ENCODE results near the gene PRR16.
"Not testable (repeated sequence)": the region's sequence is repeated elsewhere in the genome, so short reads cannot be mapped to it uniquely, and the experiment has no call there.

Gene PRR16

GRCh38 chr5:120457839-120458507 is 6.1 kb upstream of the PRR16 start:
- in situ Hi-C loops (cut with HindIII; ENCODE audit: low pct_ligation_motif_present, low pct_unique_long_range_greater_than_20kb, low sequenced_read_pairs): no loop called here

GRCh38 chr5:120458508-120458847 is 5.6 kb upstream of the PRR16 start:
- in situ Hi-C loops (cut with HindIII; ENCODE audit: low pct_ligation_motif_present, low pct_unique_long_range_greater_than_20kb, low sequenced_read_pairs); DNase-seq: not testable (repeated sequence)

More at GRCh38 chr5:120457839-120458507, 6.1 kb upstream of the PRR16 start:
- peak; percentile 76 for DNase-seq

GRCh38 chr5:120461251-120461650 is 2.8 kb upstream of the PRR16 start:
- in situ Hi-C loops (cut with HindIII; ENCODE audit: low pct_ligation_motif_present, low pct_unique_long_range_greater_than_20kb, low sequenced_read_pairs): no loop called here
- DNase-seq: no peak

- in situ Hi-C loops (cut with HindIII; ENCODE audit: low pct_ligation_motif_present, low pct_unique_long_range_greater_than_20kb, low sequenced_read_pairs): no loop called here
- no peak for DNase-seq
These were observed 957 bp upstream of the PRR16 start for GRCh38 chr5:120463006-120463680.

GRCh38 chr5:120464627-120465435 is 731 bp downstream of the PRR16 start:
- in situ Hi-C loops (cut with HindIII; ENCODE audit: low pct_ligation_motif_present, low pct_unique_long_range_greater_than_20kb, low sequenced_read_pairs): no loop called here
- DNase-seq: peak; percentile 28

GRCh38 chr5:120465436-120465961 is 1.4 kb downstream of the PRR16 start:
- in situ Hi-C loops (cut with HindIII; ENCODE audit: low pct_ligation_motif_present, low pct_unique_long_range_greater_than_20kb, low sequenced_read_pairs): no loop called here
- peak; percentile 33 for DNase-seq

- DNase-seq: no peak
- in situ Hi-C loops (cut with HindIII; ENCODE audit: low pct_ligation_motif_present, low pct_unique_long_range_greater_than_20kb, low sequenced_read_pairs): no loop called here
These were observed 2.4 kb downstream of the PRR16 start for GRCh38 chr5:120466341-120467006.

GRCh38 chr5:120471971-120472370 is 7.9 kb downstream of the PRR16 start:
- in situ Hi-C loops (cut with HindIII; ENCODE audit: low pct_ligation_motif_present, low pct_unique_long_range_greater_than_20kb, low sequenced_read_pairs): no loop called here
- no peak for DNase-seq

GRCh38 chr5:120472911-120473310 is 8.8 kb downstream of the PRR16 start:
- in situ Hi-C loops (cut with HindIII; ENCODE audit: low pct_ligation_motif_present, low pct_unique_long_range_greater_than_20kb, low sequenced_read_pairs): no loop called here
- DNase-seq: no peak

GRCh38 chr5:120473332-120473731 is 9.2 kb downstream of the PRR16 start:
- no peak for DNase-seq
- in situ Hi-C loops (cut with HindIII; ENCODE audit: low pct_ligation_motif_present, low pct_unique_long_range_greater_than_20kb, low sequenced_read_pairs): no loop called here

- in situ Hi-C loops (cut with HindIII; ENCODE audit: low pct_ligation_motif_present, low pct_unique_long_range_greater_than_20kb, low sequenced_read_pairs): no loop called here
These were observed 12.0 kb downstream of the PRR16 start for GRCh38 chr5:120476063-120476462.

GRCh38 chr5:120479066-120479465 is 15.0 kb downstream of the PRR16 start:
- DNase-seq: no peak
- in situ Hi-C loops (cut with HindIII; ENCODE audit: low pct_ligation_motif_present, low pct_unique_long_range_greater_than_20kb, low sequenced_read_pairs): no loop called here

More at GRCh38 chr5:120476063-120476462, 12.0 kb downstream of the PRR16 start:
- no peak for DNase-seq

- in situ Hi-C loops (cut with HindIII; ENCODE audit: low pct_ligation_motif_present, low pct_unique_long_range_greater_than_20kb, low sequenced_read_pairs): no loop called here
- no peak for DNase-seq
These were observed 35.9 kb downstream of the PRR16 start for GRCh38 chr5:120499876-120500563.

GRCh38 chr5:120502531-120502930 is 38.4 kb downstream of the PRR16 start:
- in situ Hi-C loops (cut with HindIII; ENCODE audit: low pct_ligation_motif_present, low pct_unique_long_range_greater_than_20kb, low sequenced_read_pairs): no loop called here
- DNase-seq: no peak

GRCh38 chr5:120503341-120503740 is 39.2 kb downstream of the PRR16 start:
- in situ Hi-C loops (cut with HindIII; ENCODE audit: low pct_ligation_motif_present, low pct_unique_long_range_greater_than_20kb, low sequenced_read_pairs): no loop called here

GRCh38 chr5:120504057-120504456 is 40.0 kb downstream of the PRR16 start:
- DNase-seq: no peak
- in situ Hi-C loops (cut with HindIII; ENCODE audit: low pct_ligation_motif_present, low pct_unique_long_range_greater_than_20kb, low sequenced_read_pairs): no loop called here

More at GRCh38 chr5:120503341-120503740, 39.2 kb downstream of the PRR16 start:
- DNase-seq: no peak

GRCh38 chr5:120507197-120507596 is 43.1 kb downstream of the PRR16 start:
- no peak for DNase-seq
- in situ Hi-C loops (cut with HindIII; ENCODE audit: low pct_ligation_motif_present, low pct_unique_long_range_greater_than_20kb, low sequenced_read_pairs): no loop called here

GRCh38 chr5:120507800-120508463 is 43.8 kb downstream of the PRR16 start:
- DNase-seq: no peak
- in situ Hi-C loops (cut with HindIII; ENCODE audit: low pct_ligation_motif_present, low pct_unique_long_range_greater_than_20kb, low sequenced_read_pairs): no loop called here
